Measurements from ENCODE around the gene MED23. TPM values are rescaled to one million over a fixed set of nuclear protein-coding genes. Genes with fewer than 3 reads are reported as not detected.

MED23 gene
- total RNA-seq, 2 experiments from 2014 or later: 23.9 to 25.3 TPM

DNA sequence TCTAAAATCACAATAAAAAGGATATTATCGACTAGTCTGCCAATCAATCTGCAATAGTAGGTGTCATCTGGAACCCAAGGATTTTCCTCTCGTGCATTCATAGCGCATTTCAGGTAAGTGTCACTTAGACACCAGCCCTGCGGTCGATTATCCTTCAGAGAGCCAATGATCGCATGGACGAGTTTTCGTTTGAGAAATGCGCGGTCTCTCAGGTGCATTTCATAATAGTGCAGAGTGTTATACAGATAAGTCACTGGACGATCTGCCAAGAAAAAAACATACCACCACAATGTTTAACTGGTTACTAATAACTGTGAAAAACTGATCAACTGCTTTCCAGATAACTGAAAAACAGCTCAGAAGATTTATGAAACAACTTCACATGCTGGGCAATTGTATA, 34.0 kb downstream of the MED23 start:
- Mint-ChIP-seq H3K27me3 (no peaks in the 10 kb centered on the region), H3K9me3 (no peaks in the 10 kb centered on the region), H3K4me1 (ENCODE audit: low read depth) (no peaks in the 10 kb centered on the region), H3K27ac (no peak overlapping the region), H3K4me3 (no peak overlapping the region), H3K36me3 (ENCODE audit: low read depth) (peaks cover 36% of the 10 kb centered on the region)
- TF ChIP-seq, protein P1, sequence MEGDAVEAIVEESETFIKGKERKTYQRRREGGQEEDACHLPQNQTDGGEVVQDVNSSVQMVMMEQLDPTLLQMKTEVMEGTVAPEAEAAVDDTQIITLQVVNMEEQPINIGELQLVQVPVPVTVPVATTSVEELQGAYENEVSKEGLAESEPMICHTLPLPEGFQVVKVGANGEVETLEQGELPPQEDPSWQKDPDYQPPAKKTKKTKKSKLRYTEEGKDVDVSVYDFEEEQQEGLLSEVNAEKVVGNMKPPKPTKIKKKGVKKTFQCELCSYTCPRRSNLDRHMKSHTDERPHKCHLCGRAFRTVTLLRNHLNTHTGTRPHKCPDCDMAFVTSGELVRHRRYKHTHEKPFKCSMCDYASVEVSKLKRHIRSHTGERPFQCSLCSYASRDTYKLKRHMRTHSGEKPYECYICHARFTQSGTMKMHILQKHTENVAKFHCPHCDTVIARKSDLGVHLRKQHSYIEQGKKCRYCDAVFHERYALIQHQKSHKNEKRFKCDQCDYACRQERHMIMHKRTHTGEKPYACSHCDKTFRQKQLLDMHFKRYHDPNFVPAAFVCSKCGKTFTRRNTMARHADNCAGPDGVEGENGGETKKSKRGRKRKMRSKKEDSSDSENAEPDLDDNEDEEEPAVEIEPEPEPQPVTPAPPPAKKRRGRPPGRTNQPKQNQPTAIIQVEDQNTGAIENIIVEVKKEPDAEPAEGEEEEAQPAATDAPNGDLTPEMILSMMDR (IDR thresholded peaks at IDR 0.05): no peak
- no peak for DNase-seq
- CTCF ChIA-PET: no interaction called here
- intact Hi-C loops (cut with micrococcal nuclease): no loop called here
- POLR2A ChIA-PET: interaction anchor here (0.9 kb wide), 1 partner anchor 9 kb away, joined by 4 read pairs; no protein-coding TSS in a partner anchor
- no peak for ATAC-seq

- ATAC-seq (no peak), DNase-seq (no peak)
- POLR2A ChIA-PET: no interaction called here
- Mint-ChIP-seq H3K36me3 (ENCODE audit: low read depth) (peaks cover 33% of the 10 kb centered on the region), H3K27me3 (no peaks in the 10 kb centered on the region), H3K4me3 (no peak overlapping the region), H3K4me1 (ENCODE audit: low read depth) (no peaks in the 10 kb centered on the region), H3K9me3 (no peaks in the 10 kb centered on the region), H3K27ac (no peak overlapping the region)
- intact Hi-C loops (cut with micrococcal nuclease): no loop called here
- CTCF ChIA-PET: interaction anchor here (1.3 kb wide), 1 partner anchor 10 kb away, joined by 3 read pairs; no protein-coding TSS in a partner anchor
- TF ChIP-seq, protein P1 (IDR thresholded peaks at IDR 0.05): no peak
These were observed 35.1 kb downstream of the MED23 start for GRCh38 chr6:131592935-131593334.

DNA sequence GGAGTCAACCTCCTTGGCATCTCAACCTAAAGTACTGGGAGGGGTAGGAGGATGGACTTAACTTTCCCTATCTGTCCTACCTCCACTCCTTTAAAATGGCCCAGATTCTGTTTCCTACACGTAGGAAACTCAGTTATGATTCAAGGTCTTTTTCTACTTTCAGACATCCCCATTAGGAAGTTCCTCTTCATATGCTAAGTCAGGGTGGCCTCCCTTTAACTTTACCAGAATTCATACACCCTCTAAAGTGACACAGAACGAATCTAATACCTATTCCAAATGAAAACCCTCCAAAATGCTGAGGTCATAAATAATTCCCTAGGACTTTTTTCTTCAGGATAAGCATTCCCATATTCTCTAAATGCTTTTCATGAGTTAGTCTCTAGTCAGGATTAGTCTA, 39.4 kb downstream of the MED23 start:
- TF ChIP-seq, protein P1 (IDR thresholded peaks at IDR 0.05): no peak
- Mint-ChIP-seq H3K27me3 (no peaks in the 10 kb centered on the region), H3K4me3 (no peak overlapping the region), H3K9me3 (no peaks in the 10 kb centered on the region), H3K27ac (no peak overlapping the region), H3K4me1 (ENCODE audit: low read depth) (no peaks in the 10 kb centered on the region), H3K36me3 (ENCODE audit: low read depth) (peaks cover 34% of the 10 kb centered on the region)
- ChIA-PET POLR2A (no interaction called here), CTCF (no interaction called here)
- ATAC-seq: no peak
- no peak for DNase-seq
- intact Hi-C loops (cut with micrococcal nuclease): no loop called here

DNA sequence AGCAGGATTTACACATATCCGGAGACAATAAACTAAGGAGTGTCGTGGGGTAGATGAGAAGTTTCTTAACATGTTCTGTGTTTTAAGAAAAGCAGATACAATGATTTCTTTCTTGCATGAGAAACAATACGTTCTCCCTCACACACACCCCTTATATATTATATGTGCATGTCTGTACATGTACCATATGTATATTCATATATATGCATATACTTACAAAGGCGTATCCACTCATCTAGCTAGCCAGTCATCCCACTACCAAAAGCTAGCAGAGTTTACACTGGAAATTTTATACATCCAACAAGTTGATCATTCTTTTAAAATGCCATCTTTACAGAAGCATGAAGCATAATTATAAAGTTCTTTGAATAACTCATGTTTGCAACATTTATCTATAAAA, 40.1 kb downstream of the MED23 start:
- CTCF ChIA-PET: no interaction called here
- Mint-ChIP-seq H3K4me1 (ENCODE audit: low read depth) (no peaks in the 10 kb centered on the region), H3K27ac (no peak overlapping the region), H3K36me3 (ENCODE audit: low read depth) (peaks cover 32% of the 10 kb centered on the region), H3K9me3 (no peaks in the 10 kb centered on the region), H3K27me3 (no peaks in the 10 kb centered on the region), H3K4me3 (no peak overlapping the region)
- POLR2A ChIA-PET: no interaction called here
- intact Hi-C loops (cut with micrococcal nuclease): no loop called here
- DNase-seq (no peak), ATAC-seq (no peak)
- TF ChIP-seq, protein P1 (IDR thresholded peaks at IDR 0.05): no peak

DNA sequence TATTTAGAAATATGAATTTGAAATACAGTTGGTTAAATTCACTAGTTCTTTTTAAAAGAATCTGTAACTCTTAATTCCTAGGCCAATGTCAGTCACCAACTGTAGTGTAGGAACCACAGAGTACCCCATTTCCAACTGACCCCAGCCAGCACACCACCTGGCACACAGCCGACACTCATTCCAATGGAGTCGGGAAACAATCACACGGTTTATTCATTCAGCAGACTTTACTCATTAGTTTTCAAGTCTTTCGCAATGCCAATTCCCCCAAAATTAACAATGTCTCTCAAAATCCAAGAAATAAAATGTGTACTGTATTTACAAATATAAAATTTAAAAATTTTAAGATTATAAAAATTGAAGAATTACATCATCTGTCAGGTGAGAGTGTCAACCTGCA, 41.5 kb downstream of the MED23 start:
- POLR2A ChIA-PET: no interaction called here
- Mint-ChIP-seq H3K27ac (no peak overlapping the region), H3K27me3 (no peaks in the 10 kb centered on the region), H3K36me3 (ENCODE audit: low read depth) (peaks cover 26% of the 10 kb centered on the region), H3K9me3 (no peaks in the 10 kb centered on the region), H3K4me1 (ENCODE audit: low read depth) (no peaks in the 10 kb centered on the region), H3K4me3 (no peak overlapping the region)
- DNase-seq (no peak), ATAC-seq (no peak)
- CTCF ChIA-PET: interaction anchor here (1.2 kb wide), 1 partner anchor 126 kb away, joined by 3 read pairs; no protein-coding TSS in a partner anchor
- intact Hi-C loops (cut with micrococcal nuclease): no loop called here
- TF ChIP-seq, protein P1 (IDR thresholded peaks at IDR 0.05): no peak

All from activated CD8-positive, alpha-beta T cell treated with anti-CD3 and anti-CD28 coated beads for 36 hours (primary cell).